Ramos (cell line): Measurements from ENCODE around the gene MCM5.
"Not testable (repeated sequence)": the region's sequence is repeated elsewhere in the genome, so short reads cannot be mapped to it uniquely, and the experiment has no call there.

Experiments used
- in situ Hi-C: fragments of 300-500 bp; cut with MboI; formaldehyde crosslinking; loops from one replicate; pipeline ENCODE4 v1.14.3; 2022; ENCODE audit warnings: low sequenced_read_pairs; ENCODE audit not compliant: unreplicated experiment

The MCM5 gene

DNA sequence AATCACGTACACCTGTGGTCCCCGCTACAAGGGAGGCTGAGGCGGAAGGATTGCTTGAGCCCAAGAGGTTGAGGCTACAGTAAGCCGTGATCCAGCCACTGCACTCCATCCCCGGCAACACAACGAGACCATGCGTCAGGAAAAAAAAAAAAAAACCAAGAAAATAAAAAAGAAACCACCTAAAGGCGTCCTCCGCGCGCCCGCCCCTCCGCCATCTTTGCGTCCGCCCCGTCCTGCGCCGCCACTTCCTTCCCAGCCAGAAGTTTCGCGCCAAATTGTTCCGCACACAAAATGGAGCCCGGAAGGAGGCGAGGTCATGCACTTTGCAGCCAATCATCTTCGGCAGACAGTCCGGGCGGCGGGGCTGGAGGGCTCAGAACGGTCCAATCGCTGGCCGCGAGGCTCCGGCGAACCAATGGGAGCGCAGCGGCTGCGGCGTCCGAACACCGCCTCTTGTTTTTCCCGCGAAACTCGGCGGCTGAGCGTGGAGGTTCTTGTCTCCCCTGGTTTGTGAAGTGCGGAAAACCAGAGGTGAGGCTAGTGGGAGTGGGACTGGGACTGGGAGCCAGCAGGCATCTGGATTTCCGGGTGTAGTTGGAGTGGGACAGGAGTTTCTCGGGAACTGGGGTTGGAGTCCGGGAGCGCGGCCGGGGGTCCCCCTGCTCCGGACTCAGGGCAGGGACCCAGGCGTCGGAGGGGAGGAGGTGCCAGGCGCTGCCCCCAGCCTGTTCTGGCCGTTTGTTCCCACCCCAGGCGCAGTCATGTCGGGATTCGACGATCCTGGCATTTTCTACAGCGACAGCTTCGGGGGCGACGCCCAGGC lies at the start of gene MCM5:
MCM5 (plus strand) TSS at position 463 of the 823 bp plus-strand sequence; CDS start at position 762, 299 bp downstream.
- in situ Hi-C loops = no loop called here

DNA sequence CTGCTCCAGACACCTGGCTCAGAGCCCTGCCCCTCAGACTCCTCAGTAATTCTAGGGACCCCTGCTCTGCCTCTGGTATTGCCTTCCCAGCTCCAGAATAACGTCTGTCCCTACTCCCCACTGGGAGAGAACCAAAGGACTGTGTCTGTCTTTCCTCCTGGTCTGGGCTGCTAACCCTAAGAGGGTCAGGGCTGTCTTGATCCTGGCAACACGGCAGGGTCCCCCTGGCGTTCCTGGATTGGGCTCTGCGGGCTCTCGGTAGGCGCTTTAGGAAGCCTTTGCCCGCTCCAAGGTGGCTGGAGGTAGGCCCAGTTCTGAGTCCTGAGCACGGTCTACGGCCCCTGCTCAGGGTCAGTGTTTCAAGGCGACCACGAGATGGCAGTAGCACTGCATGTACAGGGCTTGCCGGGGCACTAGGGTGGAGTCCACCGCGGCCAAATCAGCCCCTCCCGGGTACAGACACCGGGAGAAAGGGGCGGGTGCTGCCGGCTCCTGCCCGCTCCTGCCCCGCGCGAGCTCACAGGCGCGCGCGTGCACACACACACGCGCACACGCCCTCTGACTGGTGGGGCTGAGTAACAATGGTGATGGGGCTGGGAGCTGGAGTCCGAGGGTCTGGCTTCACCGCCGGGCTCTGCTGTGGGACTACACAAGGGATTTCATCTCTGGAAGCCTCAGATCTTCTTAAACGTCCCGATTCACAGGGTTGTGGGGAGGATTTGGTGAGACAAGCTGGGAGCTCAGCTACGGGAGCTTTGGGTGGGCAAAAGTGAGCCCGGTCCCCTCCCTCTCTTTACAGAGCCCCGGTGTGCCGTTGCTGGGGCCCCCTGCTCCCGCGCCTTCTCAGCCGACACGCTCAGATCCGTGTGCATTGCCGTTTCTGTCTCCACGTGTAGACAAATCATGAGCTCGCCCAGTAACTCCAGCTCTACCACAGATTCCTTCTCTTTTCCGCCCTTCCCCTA lies 49.1 kb upstream of the MCM5 start:
- in situ Hi-C loops = loop anchor here (5.0 to 10.0 kb wide), 4 partner anchors 56 to 774 kb away; no protein-coding TSS in a partner anchor

DNA sequence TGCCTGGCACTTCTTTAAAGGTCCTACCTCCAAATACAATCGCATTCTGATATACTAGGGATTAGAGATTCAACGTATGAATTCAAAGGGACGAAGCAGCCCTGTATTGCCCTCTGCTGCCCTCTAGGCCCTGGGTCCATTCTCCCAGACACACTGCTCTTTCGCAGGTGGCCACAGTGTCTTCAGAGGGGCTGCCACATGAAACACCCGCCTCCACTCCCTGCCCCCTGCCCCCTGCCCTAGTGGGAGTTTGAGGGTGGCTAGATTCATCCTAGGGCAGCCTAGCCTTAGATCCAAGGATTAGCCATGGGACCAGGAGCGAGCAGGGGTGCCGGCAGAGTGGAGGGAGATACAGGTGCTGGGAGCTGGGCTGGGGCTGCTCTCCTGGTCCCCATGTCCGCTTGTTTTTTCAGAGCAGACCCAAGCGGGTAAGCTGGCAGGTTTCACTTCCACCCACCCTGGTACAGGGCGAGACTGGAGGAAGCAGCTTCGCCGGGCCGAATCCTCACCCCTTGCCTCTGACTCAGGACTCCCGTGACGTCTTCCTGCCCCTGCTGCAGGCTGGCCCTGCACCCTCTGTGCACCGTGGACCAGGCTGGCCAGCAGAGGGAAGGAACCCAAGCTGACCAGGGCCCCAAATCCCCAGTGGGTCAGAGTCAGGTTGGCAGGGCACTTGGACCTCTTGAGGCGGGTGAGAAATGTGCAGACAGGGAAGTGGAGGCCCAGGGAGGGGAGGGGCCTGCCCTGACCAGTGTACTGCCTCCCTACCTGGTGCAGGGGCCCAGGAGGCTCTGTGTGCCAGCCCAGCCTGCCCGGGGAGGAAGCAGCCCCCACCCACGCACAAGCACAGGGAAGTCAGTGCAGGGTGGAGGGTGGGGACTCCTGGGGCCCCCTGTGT lies 47.5 kb upstream of the MCM5 start:
- in situ Hi-C loops = loop anchor here (5.0 to 10.0 kb wide), 4 partner anchors 55 to 772 kb away; no protein-coding TSS in a partner anchor

DNA sequence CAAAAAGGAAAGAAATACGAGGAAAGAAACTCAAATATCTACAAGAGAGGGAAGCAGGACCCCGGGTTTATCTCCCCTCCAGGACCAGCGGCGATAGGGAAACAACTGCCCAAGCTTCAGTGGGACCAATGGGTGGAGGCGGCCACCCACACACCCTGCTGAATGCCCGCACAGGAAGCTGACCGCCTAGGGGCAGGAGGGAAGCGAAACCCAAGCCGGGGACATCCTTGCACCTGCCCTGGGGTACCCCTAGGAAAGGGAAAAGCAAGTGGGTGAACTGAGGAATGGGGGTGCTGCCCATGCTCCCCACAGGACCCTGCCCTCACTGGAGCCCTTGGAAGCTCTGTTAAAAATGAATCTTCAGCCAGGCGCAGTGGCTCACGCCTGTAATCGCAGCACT lies 46.6 kb upstream of the MCM5 start:
- in situ Hi-C loops = loop anchor here (5.0 to 10.0 kb wide), 4 partner anchors 54 to 771 kb away; no protein-coding TSS in a partner anchor

DNA sequence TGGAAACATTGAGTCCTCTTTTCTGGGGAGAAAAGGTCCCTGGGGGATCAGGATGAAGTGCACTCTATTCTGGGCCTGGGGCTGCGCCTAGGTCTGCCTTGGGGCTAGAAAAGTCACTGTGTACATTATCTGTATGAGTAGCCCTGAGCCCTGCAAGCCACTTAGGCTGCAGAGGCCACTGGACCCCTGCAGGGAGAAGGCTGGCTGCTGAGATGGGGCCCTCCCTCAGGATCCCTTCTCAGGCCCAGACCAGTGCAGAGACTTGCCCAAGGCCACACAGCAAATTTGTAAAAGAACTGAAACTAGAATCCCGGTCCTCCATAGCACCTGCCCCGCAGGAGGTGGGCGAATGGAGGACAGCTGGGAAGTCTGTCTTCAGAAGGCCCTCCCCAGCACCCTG lies 45.9 kb upstream of the MCM5 start:
- in situ Hi-C loops = loop anchor here (5.0 to 10.0 kb wide), 4 partner anchors 53 to 771 kb away; no protein-coding TSS in a partner anchor

DNA sequence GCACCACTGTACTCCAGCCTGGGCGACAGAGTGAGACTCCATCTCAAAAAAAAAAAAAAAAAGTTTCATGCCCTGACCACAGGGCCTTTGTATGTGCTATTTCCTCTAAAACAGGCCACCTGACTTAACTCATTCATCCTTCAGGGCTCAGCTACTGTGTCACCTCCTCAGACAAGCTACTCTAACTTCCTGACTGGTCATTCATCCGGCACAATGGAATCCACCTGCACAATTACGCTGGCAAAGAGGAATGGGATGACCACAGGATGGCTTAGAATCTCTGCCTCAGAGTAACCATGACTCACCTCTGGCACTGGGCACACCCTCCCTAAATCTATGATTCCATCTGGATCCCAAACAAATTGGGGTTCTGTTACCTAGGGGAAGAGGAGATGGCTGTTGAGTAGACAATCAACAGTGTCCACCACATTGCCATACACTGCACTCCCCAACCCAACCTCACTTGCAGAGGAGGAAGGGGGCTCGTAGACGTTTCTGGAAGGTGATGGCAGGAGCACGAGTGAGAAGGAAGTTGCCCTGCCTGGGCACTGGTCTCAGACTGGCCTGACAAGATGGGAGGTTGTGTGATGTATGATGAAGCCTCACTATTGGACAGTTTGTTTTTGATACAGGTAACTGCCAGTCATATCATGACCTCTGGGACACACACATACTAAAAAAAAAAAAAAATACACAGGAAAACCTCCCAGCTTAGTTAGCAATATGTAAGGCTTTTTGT lies 41.9 kb upstream of the MCM5 start:
- in situ Hi-C loops = loop anchor here (10.0 kb wide), 1 partner anchor 767 kb away; no protein-coding TSS in a partner anchor

DNA sequence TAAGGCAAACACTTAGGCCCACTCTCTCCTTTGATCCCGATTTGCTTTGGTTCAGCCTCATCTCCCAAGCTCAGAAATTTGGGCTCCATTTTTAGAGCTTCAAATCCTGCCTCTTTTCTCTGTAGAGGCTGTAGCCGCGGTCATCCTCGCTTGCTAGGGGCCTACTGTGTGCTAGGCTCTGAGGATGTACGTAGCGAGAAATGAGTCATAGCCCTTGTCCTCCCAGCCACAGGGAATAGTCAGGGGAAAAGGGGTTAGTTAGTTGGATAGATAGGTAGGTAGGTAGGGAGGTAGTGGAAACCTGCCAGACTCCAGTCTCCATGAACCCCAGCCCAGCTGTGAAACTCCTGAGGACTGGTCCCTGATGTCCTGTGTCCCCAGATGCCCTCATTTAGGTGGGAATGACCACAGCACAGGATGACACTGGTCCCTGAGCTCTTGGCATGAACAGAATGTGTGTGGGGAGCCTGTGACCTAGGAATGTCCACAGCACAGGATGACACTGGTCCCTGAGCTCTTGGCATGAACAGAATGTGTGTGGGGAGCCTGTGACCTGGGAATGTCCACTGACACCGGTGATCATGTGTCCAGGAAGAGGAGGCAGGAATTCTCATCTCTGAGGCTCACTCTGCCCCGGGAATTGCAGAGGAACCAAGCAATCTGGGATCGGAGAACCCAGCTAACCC lies 40.4 kb upstream of the MCM5 start:
- in situ Hi-C loops = loop anchor here (10.0 kb wide), 1 partner anchor 765 kb away; no protein-coding TSS in a partner anchor

DNA sequence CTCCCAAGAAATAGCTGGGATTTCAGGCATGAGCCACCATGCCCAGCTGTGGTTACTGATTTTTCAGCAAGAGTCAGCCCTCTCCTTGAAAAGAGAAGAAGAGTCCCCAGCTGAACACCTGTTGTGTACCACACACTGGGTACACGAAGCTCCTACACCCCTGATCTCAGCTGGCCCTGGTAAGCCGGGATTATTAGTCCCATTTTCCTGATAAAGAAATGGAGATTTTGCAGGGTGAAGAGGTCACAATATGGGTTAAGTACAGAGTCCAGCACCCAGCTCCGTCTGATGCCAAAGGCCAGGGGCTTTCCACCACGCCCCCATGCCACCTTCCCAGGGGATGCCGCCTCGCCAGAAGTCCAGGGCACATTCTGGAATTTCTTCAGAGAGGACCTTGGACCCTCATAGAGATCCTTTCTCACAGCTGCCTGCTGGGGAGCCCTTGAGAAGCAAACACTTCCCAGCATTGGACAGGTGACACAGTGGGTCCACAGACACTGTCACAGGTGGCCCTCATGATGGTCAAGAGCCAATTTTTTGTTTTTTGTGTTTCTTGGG lies 38.9 kb upstream of the MCM5 start:
- in situ Hi-C loops = no loop called here

DNA sequence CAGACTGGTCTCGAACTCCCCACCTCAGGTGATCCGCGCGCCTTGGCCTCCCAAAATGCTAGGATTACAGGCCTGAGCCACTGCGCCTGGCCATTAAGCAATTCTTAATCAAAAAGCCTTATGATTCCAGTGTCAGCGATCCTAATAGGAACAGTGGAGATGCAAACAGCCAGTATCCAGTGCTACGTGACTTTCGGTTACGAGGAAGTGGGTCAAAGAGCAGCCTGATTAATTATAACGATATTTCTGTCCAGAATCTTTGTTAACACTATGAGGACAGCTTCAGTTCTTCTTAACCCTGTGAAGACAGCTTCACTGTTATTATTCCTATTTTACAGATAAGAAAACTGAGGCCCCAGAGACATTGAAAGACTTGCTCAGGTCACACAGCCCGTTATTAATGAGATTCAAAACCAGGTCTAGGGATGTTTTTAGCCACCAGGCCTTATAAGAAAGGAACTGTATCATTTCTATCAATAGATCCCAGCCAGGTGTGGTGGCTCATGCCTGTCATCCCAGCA lies 36.3 kb upstream of the MCM5 start:
- in situ Hi-C loops = no loop called here

DNA sequence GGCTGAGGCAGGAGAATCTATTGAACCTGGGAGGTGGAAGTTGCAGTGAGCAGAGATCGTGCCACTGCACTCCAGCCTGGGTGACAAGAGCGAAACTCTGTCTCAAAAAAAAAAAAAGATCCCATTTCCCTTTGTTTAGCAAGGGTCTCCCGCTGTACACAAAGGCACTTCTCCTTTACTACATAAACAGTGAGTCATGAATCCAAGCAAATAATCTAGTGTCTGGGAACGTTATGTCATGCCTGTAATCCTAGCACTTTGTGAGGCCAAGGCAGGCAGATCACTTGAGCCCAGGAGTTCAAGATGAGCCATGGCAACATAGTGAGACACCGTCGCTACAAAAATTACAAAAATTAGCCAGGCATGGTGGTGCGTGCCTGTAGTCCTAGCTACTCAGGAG lies 35.7 kb upstream of the MCM5 start:
- in situ Hi-C loops = not testable (repeated sequence)

DNA sequence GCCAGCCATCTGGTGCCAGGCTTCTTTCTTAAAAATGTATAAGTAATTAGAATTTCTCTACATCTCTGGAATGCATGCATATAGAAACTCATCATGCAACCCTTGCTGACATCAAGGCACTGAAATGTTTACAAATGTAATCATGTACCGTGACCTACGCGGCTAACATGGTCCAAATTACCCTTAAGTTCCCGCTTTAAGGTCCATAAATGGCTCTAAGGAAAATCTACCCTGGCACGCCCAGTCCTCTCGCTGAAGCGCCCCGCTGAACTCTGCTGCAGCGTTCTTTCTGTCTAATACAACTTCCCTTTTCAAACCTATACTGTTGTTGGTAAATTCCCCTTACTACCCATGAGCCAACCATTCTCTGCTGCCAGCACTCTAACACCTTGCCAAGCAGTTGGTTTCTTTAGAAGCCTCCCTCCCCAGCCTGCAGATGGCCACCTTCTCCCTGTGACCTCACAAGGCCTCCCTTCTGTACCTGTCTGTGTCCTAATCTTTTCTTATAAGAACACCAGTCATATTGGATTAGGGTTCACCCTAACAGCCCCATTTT lies 32.5 kb upstream of the MCM5 start:
- in situ Hi-C loops = no loop called here

DNA sequence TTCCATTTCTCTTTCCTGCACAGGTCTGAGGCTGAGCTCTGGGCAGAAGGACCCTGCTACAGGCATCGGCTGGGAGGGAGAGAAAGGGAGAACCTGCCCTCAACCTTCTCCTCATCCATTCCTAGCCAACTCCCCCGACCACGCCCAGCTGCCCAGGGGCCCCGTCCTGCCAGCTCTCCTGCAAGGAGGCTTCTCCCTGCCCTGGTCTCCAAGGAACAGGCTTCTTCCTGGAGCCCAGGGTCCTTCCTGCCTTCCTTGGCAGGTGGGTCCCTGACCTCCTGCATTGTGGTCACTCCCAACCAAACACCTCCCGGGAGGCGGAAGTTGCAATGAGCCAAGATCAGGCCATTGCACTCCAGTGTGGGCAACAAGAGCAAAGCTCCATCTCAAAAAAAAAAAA lies 31.6 kb upstream of the MCM5 start:
- in situ Hi-C loops = no loop called here

DNA sequence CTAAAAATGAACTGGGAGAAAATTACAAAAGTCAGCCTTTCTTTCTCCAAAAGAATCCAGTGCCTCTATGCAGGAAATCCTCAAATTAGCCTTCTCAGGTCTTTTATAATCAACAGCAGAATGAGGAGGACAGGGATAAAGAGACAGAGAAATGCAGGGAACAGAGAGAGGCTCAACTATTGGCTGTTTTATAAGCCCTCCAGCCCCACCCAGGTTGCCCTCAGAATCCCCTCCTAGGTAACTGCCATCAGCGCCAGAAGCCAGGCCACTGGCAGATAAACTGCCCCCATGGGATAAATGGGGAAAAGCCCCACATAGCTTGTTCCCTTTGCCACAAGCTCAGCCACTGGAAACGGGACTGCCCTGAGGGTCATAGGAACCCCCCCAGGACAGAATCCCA lies 29.9 kb upstream of the MCM5 start:
- in situ Hi-C loops = no loop called here

DNA sequence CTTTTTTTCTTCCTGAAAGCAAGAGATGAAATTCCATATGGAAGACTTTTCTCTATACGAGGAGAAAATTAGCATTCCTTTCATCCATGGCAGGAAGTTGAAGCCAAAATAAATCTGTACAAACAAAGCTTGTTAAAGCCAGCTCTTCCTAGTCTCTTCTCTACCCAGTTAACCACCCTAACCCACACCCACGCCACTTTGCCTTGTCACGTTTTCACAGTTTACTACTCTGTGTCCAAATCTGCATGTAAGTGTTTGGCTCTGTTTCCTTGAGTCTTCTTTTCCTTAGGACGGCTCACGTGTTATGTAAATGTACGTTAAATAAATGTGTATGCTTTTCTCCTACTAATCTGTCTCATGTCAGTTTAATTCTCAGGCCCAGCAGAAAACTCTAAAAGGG lies 26.2 kb upstream of the MCM5 start:
- in situ Hi-C loops = no loop called here

DNA sequence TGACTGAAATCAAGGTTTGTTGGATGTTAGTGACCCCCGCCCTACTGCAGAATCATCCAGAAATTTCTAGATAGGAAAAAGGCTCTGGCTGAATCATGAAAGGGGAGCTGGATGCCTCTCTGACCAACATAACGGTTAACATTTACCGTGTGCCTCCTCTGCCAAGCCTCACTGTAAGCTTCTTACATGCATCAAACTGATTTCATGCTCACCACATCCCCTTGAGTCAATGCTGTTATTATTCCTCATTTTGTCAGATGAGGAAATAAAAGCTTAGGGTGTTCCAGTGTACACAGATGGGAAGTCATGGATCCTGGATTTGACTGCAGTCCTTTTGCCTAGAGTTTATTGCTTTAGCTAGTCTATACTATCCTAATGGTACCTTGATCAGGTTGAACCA lies 24.9 kb upstream of the MCM5 start:
- in situ Hi-C loops = no loop called here

DNA sequence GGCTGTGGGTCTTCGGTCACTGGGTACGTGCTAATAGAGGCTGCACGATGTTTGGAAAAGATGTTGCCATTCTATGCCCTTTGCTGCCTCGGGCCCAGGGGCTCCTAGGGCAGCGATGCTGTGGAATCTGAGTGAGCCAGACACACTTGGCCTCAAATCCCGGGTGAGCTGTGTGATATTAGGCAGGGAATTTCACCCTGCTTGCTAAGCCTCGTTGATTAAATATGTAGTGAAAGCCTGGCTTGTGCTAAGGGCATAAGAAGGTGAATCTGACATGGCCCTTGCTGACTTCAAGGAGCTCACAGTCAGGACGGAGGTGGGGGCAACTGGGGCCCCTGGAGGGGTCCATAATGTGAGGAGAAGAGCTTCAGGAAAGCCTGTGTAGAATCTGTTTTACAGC lies 24.4 kb upstream of the MCM5 start:
- in situ Hi-C loops = no loop called here

DNA sequence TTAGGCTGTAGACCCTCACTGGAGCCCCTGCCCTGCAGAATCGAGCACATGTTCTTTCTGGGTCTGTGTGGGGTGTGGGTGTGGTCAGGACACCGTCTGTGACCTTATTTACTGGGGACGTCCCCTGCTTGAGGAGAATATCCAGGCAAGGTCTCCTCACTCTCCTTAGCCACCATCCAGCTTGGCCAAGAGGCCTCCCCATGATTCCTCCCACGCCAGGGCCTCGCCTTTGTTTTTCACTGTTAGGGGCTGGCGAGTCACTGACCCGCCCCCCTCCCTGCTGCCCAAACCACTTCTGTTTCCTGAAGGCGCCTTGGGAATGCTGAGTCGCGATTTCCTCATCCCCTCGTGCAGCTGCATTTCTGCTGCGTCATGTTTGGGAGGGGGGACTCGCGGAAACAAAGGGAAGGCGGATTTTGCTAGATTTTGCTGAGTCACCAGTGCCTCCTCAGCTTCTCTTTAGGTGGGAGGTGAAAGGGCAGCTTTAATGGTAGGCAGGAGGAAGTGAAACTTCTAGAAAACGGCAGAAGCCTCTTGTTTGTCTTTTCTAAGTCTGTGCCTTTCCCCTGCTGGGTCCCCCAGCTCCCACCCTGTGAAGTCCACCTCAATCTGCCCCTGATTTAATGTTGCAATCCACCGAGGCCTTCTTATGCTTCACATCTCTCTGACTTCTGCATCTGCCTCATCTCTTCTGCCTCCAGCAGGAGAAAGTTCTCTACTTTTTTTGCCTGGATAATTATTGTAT lies 23.0 kb upstream of the MCM5 start:
- in situ Hi-C loops = no loop called here
